AG10803 (cell line): ENCODE results near the gene MRC2.

ENCODE experiments used
- DNase-seq: peaks from one replicate; pipeline ENCODE4 v3.0.0; 2010; ENCODE audit warnings: low read depth
- H3K4me3 ChIP-seq: 2 replicates; pipeline ENCODE4 v1.5.1; 2011; ENCODE audit warnings: mild to moderate bottlenecking, low read length, control low read depth
- TF ChIP-seq, protein P1 (sequence below): conservative IDR thresholded peaks from 2 replicates; pipeline ENCODE4 v1.5.1; 2011; ENCODE audit warnings: mild to moderate bottlenecking, low read length, control low read depth, inconsistent platforms

Gene MRC2

DNA sequence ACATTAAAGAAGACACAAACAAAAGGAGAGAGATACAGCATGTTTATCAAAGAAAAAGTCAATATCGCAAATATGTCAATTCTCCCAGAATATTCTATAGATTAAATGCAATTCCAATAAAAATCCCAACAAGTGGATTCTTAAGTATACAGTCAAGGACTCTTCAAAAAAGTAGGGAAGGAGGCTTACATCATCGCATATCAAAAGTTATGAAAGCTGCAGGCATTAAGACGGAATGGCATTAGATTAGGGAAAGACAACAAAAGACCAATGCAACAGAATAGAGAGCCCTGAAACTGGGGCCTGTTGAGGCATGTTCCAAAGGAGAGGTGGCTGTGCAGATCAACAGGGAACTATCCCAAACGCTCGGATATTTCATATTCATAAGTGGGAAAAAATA is 104.7 kb downstream of the MRC2 start:
- no peak for DNase-seq
- TF ChIP-seq, protein P1, sequence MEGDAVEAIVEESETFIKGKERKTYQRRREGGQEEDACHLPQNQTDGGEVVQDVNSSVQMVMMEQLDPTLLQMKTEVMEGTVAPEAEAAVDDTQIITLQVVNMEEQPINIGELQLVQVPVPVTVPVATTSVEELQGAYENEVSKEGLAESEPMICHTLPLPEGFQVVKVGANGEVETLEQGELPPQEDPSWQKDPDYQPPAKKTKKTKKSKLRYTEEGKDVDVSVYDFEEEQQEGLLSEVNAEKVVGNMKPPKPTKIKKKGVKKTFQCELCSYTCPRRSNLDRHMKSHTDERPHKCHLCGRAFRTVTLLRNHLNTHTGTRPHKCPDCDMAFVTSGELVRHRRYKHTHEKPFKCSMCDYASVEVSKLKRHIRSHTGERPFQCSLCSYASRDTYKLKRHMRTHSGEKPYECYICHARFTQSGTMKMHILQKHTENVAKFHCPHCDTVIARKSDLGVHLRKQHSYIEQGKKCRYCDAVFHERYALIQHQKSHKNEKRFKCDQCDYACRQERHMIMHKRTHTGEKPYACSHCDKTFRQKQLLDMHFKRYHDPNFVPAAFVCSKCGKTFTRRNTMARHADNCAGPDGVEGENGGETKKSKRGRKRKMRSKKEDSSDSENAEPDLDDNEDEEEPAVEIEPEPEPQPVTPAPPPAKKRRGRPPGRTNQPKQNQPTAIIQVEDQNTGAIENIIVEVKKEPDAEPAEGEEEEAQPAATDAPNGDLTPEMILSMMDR, result no peak
- H3K4me3 ChIP-seq, result no peak overlapping the region

DNA sequence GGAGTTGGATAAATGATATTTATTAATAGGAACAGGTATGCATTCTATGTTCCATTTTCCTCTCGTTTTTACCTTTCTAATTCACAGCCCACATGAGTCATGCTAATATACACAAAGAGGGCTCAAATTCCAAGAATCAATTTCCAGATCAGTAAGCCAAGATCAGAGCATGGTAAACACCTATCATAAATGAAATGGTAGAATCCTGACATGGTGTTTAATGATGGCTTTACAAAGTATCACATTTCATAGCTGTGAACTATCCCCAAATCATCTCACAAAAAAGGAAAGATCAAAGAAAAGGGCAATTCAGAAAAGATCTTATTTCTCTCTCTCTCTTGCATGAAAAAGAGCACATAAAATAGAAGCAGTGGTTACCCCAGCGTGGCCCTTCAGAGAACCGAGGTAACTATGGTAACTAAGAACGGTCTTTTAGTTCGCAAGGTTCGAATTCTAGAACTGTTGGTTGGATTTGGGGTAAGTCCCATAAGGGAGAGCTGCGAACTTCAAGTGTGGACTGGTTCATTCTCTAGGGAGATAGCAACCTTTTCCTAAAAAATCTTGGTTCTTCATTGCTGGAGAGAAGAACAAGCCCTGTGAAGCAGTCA is 107.7 kb downstream of the MRC2 start:
- DNase-seq, result no peak
- TF ChIP-seq, protein P1, result no peak
- H3K4me3 ChIP-seq, result no peak overlapping the region

DNA sequence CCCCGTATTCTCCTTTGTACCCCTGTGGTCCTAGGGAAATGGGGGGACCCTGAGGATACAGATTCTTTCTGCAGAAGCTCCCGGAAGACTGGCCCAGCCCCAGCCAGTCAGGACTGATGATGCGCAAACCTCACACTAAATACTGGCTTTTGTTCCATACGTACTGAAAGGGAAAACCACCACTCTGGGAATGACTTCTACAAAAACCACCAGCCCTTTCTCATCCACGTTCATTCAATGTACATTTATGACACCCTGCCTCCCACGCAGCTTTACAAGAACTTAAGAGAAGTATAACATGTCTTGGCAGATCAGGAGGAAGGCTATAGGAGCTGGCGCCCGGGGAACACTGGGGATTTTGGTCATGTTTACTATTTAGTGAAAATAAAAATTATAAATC is 110.0 kb downstream of the MRC2 start:
- DNase-seq, result no peak
- H3K4me3 ChIP-seq, result no peak overlapping the region
- TF ChIP-seq, protein P1, result no peak

DNA sequence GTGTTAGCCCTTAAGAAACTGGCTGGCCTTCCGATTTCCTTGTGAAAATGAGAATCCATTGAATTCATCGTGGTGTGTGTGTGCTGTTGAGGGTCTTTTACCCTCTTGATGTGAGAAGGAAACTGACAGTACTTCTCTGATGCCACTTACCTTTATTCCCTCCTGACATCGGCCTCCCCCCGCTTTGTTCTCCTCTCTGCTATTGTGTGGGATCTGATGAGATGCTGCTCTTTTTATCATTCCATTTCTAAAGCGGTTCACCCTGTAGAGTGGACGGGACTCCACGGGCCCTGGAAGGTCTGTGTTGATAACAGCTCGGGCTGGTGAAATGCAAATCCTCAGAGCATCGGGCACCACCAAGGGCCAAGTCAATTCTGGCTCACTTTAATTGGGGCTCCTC is 110.8 kb downstream of the MRC2 start:
- DNase-seq, result no peak
- TF ChIP-seq, protein P1, result no peak
- no peak overlapping the region for H3K4me3 ChIP-seq

DNA sequence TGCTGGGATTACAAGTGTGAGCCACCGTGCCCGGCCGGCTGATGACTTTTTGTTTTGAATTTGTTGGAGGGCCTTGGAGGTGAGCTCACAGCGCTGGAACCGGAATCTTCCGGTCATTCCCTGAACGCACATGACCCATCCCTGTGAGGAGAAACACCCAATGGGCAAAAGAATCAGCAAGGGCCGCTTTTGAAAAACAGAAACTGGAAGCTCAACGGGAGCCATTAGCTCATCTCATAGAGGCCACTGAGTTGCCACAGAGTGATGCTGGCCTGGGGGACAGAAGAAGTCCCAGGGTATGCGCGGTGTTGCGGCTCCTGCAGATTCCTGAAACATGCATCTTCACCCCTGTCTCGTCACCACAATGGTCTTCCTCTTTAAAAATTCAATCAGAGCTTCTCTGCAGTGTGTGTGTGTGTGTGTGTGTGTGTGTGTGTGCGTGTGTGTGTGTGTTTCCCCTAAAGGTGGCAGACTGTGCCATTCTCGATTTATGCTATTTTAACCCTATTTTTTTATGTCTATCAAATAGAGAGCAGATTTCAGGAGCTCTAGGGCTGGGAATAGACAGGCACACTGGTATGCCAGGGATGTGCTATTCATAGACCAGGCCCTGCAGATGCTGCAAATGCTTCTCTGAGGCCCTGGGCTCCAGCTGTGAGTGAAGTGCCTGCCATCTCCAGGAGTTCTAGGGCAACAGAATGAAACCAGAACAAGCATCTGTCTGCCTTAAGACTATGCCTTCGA is 112.3 kb downstream of the MRC2 start:
- peak; percentile 91 for DNase-seq
- H3K4me3 ChIP-seq, result no peak overlapping the region
- TF ChIP-seq, protein P1, result no peak

DNA sequence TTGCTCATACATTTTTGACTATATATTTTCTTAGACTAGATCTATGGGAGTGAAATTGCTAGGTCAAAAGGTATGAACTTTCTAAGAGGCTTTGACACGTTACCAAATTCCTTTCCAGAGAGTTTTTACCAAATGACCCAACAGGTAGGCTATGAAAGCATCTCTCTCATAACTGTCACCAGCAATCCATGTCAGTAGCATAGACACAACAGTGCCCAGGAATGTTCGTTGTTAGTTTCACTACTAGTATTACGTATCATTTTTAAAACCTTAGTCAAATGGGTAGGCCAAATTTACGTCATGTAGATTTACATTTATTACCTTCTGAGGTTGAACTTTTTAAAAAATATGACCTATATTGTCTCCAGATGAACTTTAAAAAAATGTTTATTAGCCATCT is 113.8 kb downstream of the MRC2 start:
- no peak overlapping the region for H3K4me3 ChIP-seq
- DNase-seq, result no peak
- TF ChIP-seq, protein P1, result no peak
